Activated CD8-positive, alpha-beta memory T cell treated with anti-CD3 and anti-CD28 coated beads, Interleukin-2, amount 50 U/mL, for 1 hour (primary cell): Measurements from ENCODE around the gene FOXD2.

Source experiments
- DNase-seq: peaks from one replicate; pipeline ENCODE4 v3.0.0-alpha.2; 2020; ENCODE audit errors: extremely low read depth

Gene FOXD2

DNA sequence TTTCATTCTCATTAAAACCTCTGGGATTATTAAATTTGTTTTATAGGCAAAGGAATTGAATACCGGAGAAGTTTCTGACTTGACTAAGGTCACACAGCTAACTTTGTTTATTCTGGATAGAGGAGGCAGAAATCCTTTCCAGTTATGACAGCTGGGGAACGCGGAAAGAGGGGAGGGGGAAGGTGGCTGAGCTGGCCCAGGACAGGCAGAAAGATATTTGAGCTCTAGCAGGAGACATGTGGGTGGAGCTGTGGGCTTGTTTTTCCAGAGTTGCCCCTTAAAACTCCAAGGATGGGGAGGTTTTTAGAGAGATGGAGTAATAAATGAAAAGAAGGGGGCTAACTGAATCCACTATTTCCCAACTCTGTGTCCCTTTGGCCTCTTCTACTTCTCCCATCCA lies 27.8 kb downstream of the FOXD2 start:
- no peak for DNase-seq

DNA sequence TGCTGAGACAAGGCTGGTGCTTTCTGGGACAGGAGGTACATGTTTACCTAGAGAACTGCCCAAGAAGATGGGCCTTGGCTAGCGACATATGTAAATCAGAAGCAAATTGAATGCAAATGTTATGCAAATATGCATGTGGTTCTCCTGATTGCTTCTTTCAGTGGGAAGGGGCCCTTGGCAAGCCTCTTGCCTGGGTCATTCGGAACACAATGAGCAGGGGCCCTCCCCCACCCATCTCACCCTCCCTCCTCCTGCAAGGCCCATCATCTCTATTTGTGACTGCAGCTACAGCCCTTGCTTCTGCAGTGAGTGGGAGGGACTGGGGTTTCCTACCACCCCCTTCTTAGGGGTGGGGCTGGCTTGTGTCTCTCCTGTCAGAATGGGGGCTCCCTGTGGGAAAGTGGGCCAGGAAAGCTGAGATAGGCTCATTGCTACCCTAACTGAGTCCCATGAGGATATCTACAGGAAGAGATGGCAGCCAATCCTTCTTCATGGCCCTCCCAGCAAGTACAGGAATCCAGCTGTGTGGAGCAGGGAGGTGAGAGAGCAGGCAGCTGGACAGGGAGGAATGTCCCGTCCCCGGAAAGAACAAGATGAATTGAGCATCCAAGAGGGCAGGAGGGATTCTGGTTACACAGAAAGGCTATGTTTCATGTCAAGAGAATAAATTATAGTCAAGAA lies 31.0 kb downstream of the FOXD2 start:
- no peak for DNase-seq

DNA sequence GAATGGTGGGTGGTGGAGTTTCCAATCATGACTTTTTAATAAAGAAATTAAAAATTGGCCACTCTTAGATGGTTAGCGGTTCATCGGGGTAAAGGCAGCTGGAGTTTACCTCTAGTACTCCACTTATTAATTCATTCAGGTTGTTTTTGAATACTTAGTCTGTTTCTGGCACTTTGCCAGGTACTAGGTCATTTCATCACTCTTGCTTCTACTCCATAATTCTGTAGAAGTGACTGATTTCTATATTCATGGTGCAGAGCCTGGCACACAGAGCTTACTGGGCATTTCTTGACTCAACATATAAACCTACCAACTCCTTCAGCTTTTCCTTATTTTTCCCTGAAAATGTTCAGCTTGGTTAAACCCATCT lies 31.5 kb downstream of the FOXD2 start:
- no peak for DNase-seq

DNA sequence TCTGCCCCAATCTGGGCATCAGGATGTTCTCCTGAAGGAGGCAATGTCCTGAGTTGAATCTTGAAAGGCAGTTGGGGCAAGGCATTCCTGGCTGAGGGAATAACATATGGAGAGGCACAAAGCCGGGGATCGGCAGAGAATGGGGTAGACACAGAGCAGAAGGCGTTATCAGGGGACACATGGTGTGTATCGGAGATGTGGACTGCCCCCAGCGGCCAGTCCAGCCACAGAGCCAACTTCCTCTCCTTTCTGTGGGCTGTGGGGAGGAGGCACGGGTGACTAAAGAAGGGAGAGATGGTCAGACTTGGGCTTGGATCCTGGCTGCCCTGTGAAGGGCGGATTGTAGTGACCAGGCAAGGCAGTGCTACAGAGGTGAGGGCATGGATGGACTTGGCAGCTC lies 32.1 kb downstream of the FOXD2 start:
- no peak for DNase-seq

DNA sequence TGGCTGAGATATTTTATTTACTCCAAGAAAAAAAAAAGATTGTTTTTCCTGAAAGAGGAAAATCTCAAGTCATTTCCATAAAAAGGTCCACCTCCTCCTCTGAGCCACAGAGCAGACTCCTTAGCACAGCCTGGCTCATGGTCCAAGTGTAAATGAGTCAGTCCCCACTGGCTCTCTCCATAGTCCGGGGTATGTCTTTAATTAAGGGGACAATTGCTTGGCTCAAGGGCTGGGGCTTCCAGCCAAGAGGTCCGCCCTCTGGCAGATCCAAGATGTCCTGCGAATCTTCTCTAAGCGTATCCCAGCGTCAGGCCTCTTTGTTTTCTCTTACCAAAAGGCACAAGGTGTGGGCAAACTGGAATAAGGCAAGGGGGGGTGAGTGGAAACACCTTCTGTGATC lies 33.3 kb downstream of the FOXD2 start:
- DNase-seq: no peak

DNA sequence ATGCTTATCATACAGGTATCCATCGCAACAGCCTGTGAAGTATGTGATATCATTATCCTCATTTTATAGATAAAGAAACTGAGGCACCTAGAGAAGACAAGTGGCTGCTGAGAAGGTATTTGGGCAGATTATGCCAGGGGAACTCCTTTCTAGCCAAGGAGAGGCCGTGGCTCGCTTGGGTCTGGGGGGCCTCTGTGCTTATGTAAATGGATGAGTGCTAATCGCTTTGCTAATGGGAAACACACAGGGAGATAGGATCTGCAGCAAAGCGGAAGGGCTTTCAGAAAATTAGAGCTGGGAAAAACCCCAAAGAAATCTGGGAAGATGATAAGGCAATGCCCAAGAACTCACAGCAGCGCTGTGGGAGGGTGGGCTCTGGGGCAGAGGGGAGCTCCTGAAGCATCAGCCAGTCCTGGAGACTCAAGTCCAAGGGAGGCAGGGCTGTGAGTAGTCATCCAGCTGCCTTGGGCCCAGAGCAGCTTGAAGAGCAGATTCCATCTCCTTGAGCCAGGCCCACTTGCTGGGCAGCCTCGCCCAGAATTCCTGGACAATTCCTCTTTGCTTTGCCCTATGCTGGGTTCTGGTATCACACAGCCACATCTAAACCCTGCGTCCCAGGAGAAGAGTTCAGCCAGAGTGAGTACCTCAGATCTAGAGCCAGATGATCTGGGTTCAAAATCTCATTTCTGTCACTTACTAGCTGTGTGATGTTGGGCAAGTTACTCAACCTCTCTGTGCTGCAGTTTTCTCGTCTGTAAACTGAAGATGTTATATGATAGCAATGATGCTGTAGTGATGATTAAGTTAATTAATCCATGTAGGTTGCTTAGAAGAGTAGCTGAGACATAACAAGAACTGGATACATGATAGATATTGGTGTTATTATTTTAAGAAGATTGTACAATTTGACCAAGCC lies 36.7 kb downstream of the FOXD2 start:
- DNase-seq: no peak

DNA sequence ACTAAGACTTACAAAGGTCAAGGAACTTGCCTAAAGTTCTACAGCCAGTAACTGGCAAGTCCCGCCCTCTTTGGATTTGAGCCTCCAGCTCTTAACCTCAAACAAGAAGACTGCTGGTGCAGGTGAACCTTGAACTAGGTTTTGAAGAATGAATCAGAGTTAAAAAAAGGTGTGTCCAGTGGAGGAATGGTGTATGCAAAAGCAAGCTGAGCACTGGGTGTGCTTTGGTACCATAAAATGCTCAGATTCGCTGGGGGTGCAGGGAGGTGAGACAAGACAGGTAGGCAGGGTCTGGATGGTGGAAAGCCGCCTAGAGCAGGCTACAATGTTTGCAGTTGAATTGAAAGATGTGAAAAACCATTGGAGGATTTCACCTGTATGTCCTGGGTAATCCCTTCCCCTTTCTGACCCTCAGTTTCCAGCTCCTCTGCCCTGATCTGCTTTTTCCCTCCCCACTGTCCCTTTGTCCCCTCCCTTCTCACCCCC lies 39.8 kb downstream of the FOXD2 start:
- no peak for DNase-seq

DNA sequence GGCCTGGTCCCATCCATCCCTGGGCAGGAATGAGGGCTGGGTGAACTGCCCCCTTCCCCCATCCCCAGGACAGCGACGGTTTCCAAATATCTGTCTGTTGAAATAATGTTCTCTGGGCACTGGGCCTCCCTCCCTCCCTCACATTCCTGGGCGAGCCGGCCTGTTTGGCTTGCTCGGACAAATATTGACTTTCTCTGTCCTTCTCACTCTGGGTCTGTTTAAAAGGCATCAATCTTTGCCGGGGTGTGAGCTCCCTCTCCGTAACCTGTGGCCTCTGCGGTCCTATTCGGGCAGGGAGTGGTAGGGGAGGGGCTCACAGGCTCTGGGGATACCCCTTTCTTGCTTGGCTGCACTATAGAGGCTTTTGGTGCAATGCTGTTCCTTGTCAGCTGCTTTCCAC lies 40.2 kb downstream of the FOXD2 start:
- DNase-seq: no peak

DNA sequence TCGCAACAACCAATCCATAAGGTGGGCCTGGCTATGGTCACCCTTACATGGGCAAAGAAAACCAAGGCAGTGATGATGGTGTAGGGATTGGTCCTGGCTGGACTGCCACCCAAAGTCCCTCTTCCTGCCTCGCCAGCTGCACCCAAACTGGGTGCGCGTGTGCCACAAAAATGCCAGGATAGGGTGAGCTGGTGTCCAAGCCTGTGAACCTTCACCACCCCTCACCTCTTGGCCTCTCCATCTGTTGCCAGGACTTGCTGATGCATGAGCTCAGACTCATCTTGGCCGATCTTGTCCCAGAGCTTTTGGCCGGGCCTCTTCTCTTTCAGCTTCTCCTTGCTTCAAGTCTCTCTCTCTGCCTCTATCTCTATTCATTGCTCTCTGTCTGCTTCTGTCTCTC lies 41.8 kb downstream of the FOXD2 start:
- no peak for DNase-seq

DNA sequence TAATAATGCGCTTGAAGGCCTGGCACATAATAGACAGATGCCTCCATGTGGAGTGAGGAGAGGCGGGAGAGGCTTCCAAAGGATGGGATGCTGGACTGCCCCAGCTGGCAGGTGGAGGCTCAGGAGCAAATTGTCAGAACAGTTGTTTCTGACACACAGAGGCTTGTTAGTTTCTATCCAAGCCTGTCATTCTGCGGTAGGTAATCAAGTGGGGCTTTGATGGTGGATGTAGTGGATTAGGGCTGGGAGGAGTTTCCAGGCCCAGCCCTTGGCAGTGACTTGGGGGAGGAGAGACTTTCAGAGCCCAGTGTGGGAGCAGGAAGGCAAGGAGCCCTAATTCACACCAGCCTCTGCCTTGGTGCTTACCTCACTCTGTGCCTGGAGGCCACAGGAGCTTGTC lies 44.1 kb downstream of the FOXD2 start:
- DNase-seq: no peak

DNA sequence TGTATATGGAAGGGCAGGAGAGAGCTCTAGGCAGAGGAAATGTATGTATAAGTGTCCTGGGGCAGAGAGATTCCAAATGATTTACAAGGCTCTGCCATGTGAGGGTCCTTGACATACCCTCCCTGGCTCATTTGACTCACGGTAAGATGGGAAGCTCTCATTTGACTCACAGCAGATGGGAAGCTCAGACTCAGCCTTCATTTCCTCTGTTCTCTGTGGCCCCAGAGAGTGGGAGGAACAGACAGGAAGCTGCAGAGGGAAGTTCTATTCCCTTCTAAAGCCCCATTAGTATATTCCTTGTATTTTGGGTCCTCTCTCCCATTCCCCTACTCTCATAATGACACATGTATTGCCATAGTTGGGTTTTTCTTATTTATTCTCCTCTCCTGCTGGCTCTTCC lies 44.9 kb downstream of the FOXD2 start:
- no peak for DNase-seq

DNA sequence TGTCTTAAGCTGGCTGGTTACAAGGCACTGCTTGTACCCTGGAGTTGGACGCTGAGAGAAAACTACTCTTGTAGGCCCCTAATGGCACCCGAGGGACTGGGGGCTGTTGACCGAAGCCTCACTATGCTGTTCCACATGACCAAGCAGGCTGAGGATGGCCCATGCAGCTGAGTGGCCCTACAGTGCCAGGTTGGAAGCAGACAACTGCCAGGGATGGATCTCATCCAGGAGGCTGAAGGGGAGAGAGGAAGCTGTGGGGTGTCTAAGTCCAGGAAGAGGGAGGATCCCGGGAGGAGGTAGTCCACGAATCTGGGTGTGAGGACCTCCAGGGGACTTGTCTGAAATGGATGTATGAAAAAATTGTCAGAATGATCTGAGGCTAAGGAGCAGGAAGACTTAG lies 45.8 kb downstream of the FOXD2 start:
- DNase-seq: no peak

DNA sequence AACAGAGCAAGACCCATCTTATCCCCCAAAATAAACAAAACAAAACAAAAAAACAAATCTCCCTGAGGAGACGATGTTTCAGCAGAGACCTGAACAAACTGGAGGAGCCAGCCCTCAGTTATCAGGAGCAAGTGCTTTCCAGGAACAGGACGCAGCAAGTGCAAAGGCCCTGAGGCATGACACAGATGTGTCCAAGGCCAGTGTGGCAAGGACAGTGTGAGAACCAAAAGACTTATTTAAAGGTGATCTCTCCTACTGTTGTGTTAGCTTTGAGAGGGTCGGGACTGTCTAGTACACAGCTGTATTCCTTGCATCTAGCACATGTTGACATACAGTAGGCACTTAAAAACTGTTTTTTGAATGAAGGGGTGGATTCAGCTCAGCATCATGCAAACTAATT lies 48.0 kb downstream of the FOXD2 start:
- DNase-seq: no peak

DNA sequence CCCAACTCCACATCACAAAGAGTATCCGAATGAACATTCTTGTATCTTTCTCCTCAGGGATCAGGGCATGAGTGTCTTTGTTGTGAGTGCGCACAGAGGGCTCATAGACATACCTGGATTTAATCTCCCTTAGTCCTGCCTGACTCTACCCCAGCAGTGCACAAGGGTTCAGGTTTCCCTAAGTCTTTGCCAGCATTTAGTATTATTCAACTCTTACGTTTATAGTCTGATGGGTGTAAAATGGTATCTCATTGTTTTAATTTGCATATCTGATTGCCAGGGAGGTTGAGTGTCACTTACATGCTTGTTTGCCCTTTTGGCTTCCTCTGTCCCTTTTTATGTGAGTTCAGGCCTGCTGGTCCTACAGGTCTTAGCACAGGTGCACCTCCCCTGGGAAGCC lies 49.5 kb downstream of the FOXD2 start:
- DNase-seq: no peak

DNA sequence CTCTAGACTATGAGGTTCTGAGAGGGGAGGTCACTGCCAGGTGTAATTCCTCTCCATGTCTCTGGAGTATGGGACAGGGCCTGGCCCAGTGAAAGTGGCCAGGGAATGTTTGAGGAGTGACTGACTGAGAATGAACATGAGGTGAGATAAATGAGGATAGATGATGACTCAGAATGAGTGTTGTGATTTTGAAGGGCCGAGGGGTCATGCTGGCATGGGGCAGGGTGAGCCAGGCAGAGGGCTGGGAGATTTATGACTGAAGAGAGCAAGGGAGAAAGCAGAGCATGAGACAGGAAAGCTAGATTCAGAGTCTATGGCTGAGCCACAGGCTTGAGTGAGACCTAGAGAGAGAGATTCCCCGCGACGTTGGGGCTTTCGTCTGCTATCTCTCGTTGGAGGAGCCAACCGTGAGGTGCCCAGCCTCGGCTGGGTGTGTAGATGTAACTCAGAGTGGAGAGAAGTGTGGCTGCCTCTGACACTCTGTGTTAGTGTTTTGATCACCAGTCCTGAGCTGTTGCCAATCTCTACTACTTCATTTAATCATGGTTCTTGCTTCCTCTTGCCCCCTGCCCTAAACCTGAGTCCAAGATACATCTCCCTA lies 50.1 kb downstream of the FOXD2 start:
- no peak for DNase-seq
